OCI-LY1 (cell line): ENCODE data around the gene KCTD16.

Experiments
- CTCF ChIP-seq: fragments of 200-600 bp; sonication (generic), shearing (Covaris generic); IDR thresholded peaks from 2 replicates; pipeline ENCODE4 v1.5.1; 2017; ENCODE audit warnings: mild to moderate bottlenecking, antibody characterized with exemption, low read length, moderate library complexity, mixed read lengths
- EZH2 ChIP-seq: fragments of 200-600 bp; sonication (generic), shearing (Covaris generic); IDR thresholded peaks from 2 replicates; pipeline ENCODE4 v1.8.0; 2017; ENCODE audit warnings: borderline replicate concordance, mixed run types, mild to moderate bottlenecking, antibody characterized with exemption, low read length, moderate library complexity, mixed read lengths

GRCh38 chr5:144125163-144125726 lies 45.4 kb upstream of the KCTD16 start:
- TF ChIP-seq CTCF (no peak), EZH2 (no peak)
